ENCODE measurements around the gene REX1BD.
"Not testable (repeated sequence)": the region's sequence is repeated elsewhere in the genome, so short reads cannot be mapped to it uniquely, and the experiment has no call there.

Gene REX1BD

GRCh38 chr19:18588611-18589379, at the start of gene REX1BD:
REX1BD (plus strand) TSS chr19:18588798; CDS start chr19:18588802, 4 bp downstream.
- DNase-seq: no peak

- DNase-seq: no peak
Measured at GRCh38 chr19:18539372-18539771, 49.2 kb upstream of the REX1BD start.

- not testable (repeated sequence) for DNase-seq
Measured at GRCh38 chr19:18540200-18540599, 48.4 kb upstream of the REX1BD start.

GRCh38 chr19:18541258-18541991, 47.2 kb upstream of the REX1BD start:
- DNase-seq: no peak

GRCh38 chr19:18541992-18542940, 46.3 kb upstream of the REX1BD start:
- DNase-seq: no peak

- peak; percentile 47 for DNase-seq
Measured at GRCh38 chr19:18542941-18543813, 45.4 kb upstream of the REX1BD start, which contains the start of gene FKBP8. FKBP8 (minus strand) TSS chr19:18543573; CDS start chr19:18541970, 1,603 bp downstream.

- no peak for DNase-seq
Measured at GRCh38 chr19:18543814-18544475, 44.7 kb upstream of the REX1BD start.

- no peak for DNase-seq
Measured at GRCh38 chr19:18551631-18552030, 37.0 kb upstream of the REX1BD start.

GRCh38 chr19:18557411-18558201, 31.0 kb upstream of the REX1BD start, which contains the start of gene KXD1:
KXD1 (plus strand) TSS chr19:18557870; CDS start chr19:18562057, 4,187 bp downstream.
- peak; percentile 89 for DNase-seq

- DNase-seq: no peak
Measured at GRCh38 chr19:18558202-18558555, 30.4 kb upstream of the REX1BD start.

- no peak for DNase-seq
Measured at GRCh38 chr19:18558604-18559003, 30.0 kb upstream of the REX1BD start.

- no peak for DNase-seq
Measured at GRCh38 chr19:18559685-18560084, 28.9 kb upstream of the REX1BD start.

- DNase-seq: no peak
Measured at GRCh38 chr19:18562086-18562485, 26.5 kb upstream of the REX1BD start.

GRCh38 chr19:18566953-18567352, 21.6 kb upstream of the REX1BD start:
- no peak for DNase-seq

GRCh38 chr19:18568367-18568766, 20.2 kb upstream of the REX1BD start:
- no peak for DNase-seq

GRCh38 chr19:18571564-18572344, 16.8 kb upstream of the REX1BD start, which contains the start of gene UBA52:
UBA52 (plus strand) TSS chr19:18571857; CDS start chr19:18573301, 1,444 bp downstream.
- DNase-seq: peak; percentile 88

- no peak for DNase-seq
Measured at GRCh38 chr19:18574691-18575291, 13.8 kb upstream of the REX1BD start.

GRCh38 chr19:18576383-18576782, 12.2 kb upstream of the REX1BD start:
- no peak for DNase-seq

- no peak for DNase-seq
Measured at GRCh38 chr19:18577365-18577914, 11.2 kb upstream of the REX1BD start.

Data from NCI-H1417 treated with DMSO at 0.1 percent for 48 hours (cell line).